Brain microvascular endothelial cell (primary cell): ENCODE results near the gene TMEM52.

Experiments
- DNase-seq: peaks from one replicate; pipeline ENCODE4 v3.0.0-alpha.2; 2020
- H3K27ac ChIP-seq: fragments of 250-450 bp; sonication (Bioruptor Pico); 2 replicates; pipeline ENCODE4 v1.5.1; 2020; ENCODE audit warnings: mild to moderate bottlenecking, moderate library complexity
- H3K27me3 ChIP-seq: fragments of 250-450 bp; sonication (Bioruptor Pico); replicated peaks from 2 replicates; pipeline ENCODE4 v1.5.1; 2020; ENCODE audit warnings: mild to moderate bottlenecking
- H3K36me3 ChIP-seq: fragments of 250-450 bp; sonication (Bioruptor Pico); replicated peaks from 2 replicates; pipeline ENCODE4 v1.5.1; 2020; ENCODE audit warnings: mild to moderate bottlenecking
- H3K4me3 ChIP-seq: 2 replicates; pipeline ENCODE4 v1.5.1; 2011; ENCODE audit warnings: low read depth, mild to moderate bottlenecking, control low read depth, low read length, moderate library complexity
- in situ Hi-C: cut with HindIII; loops from 2 replicates; pipeline ENCODE4 v1.10.0; 2017; ENCODE audit warnings: low sequenced_read_pairs, low pct_ligation_motif_present
- TF ChIP-seq, protein P1 (sequence below): IDR thresholded peaks from 2 replicates; pipeline ENCODE4 v1.5.1; 2011; ENCODE audit warnings: low read depth, mild to moderate bottlenecking, moderate library complexity, low read length, control low read depth, inconsistent platforms; ENCODE audit errors: missing control alignments

TMEM52 gene

GRCh38 chr1:1910033-1910465 lies 9.0 kb downstream of the TMEM52 start:
- peak overlapping the region; percentile 57 for H3K4me3 ChIP-seq

DNA sequence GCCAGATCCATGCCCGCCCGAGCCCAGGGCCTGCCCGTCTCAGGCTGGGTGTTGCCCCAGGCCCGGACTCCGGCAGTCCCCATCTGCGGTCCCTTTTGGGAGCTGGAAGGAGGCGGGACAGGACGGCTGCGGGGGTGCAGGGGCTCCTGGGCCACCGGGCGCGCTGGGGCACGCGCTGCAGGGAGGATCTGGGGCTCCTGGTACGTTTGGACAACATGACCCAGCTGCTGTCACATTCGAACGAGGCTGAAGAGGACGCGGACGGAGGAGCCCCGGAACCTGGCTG lies 10.6 kb downstream of the TMEM52 start:
- peak overlapping the region; percentile 72 for H3K4me3 ChIP-seq
- peak overlapping the region; percentile 81 for H3K27ac ChIP-seq
- H3K36me3 ChIP-seq: no peaks in the 10 kb centered on the region
- in situ Hi-C loops: no loop called here
- TF ChIP-seq, protein P1, sequence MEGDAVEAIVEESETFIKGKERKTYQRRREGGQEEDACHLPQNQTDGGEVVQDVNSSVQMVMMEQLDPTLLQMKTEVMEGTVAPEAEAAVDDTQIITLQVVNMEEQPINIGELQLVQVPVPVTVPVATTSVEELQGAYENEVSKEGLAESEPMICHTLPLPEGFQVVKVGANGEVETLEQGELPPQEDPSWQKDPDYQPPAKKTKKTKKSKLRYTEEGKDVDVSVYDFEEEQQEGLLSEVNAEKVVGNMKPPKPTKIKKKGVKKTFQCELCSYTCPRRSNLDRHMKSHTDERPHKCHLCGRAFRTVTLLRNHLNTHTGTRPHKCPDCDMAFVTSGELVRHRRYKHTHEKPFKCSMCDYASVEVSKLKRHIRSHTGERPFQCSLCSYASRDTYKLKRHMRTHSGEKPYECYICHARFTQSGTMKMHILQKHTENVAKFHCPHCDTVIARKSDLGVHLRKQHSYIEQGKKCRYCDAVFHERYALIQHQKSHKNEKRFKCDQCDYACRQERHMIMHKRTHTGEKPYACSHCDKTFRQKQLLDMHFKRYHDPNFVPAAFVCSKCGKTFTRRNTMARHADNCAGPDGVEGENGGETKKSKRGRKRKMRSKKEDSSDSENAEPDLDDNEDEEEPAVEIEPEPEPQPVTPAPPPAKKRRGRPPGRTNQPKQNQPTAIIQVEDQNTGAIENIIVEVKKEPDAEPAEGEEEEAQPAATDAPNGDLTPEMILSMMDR: no peak
- no peaks in the 10 kb centered on the region for H3K27me3 ChIP-seq
- DNase-seq: no peak

More at GRCh38 chr1:1910033-1910465, 9.0 kb downstream of the TMEM52 start:
- Histone ChIP-seq H3K36me3 (no peaks in the 10 kb centered on the region), H3K27ac (no peak overlapping the region), H3K27me3 (no peaks in the 10 kb centered on the region)
- TF ChIP-seq, protein P1: no peak
- no peak for DNase-seq
- in situ Hi-C loops: no loop called here

GRCh38 chr1:1907098-1907736 lies 11.9 kb downstream of the TMEM52 start:
- Histone ChIP-seq H3K27me3 (no peaks in the 10 kb centered on the region), H3K4me3 (no peak overlapping the region), H3K36me3 (no peaks in the 10 kb centered on the region), H3K27ac (no peak overlapping the region)
- no peak for DNase-seq
- in situ Hi-C loops: no loop called here
- TF ChIP-seq, protein P1: no peak

DNA sequence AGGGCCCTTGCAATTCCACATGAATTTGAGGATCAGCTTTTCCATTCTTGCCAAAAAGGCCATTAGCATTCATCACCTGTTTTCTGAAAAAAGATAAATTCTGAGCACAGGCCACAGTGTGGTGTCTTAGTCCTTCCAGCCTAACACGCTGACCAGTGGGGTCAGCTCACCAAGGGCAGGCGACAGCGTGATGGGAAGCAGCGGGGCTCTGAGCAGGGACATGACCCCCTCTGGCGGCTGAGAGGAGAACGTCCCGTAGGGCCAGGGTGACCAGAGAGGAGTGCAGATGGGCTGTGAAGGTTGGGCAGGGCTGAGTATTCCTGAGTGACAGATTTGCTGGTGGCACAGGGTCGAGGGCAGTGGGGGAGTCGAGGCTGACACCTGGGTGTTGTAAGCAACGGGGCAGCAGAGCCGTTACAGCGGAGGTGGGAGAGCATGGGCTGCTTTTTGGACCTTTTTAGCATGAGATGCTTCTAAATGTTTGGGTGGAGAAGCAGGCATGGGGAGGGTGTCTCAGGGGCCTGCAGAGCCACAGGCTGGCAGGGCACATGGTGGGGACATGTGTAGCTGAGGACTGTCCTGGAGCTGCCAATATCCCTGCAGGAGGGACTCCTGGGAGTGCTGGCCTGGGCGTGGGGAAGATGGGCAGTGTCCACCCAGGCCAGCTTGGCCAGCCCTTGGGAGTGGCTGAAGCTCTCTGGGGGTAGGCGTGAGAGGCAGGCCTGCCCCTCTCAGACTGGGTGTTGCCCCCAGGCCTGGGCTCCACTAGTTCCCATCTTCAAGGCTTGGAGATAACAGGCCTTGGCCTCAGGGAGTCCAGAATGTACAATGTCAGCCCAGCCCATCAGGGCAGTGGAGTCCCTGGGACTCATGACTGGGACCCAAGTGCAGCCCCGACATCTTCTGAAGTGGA lies 12.6 kb downstream of the TMEM52 start:
- in situ Hi-C loops: no loop called here
- H3K36me3 ChIP-seq: no peaks in the 10 kb centered on the region
- TF ChIP-seq, protein P1: peak; percentile 98
- no peak overlapping the region for H3K27ac ChIP-seq
- no peaks in the 10 kb centered on the region for H3K27me3 ChIP-seq
- H3K4me3 ChIP-seq: no peak overlapping the region
- peak; percentile 62 for DNase-seq

- Histone ChIP-seq H3K27ac (no peak overlapping the region), H3K4me3 (no peak overlapping the region), H3K36me3 (no peaks in the 10 kb centered on the region), H3K27me3 (no peaks in the 10 kb centered on the region)
- TF ChIP-seq, protein P1: no peak
- DNase-seq: no peak
- in situ Hi-C loops: no loop called here
These were observed 15.9 kb downstream of the TMEM52 start for GRCh38 chr1:1903224-1903623.
